Limb (tissue), 2 donors: ENCODE measurements around the gene SLC7A7.
A peak's percentile ranks its signal among the peaks of the same experiment; 100 is the strongest.
"Not testable (repeated sequence)": the region's sequence is repeated elsewhere in the genome, so short reads cannot be mapped to it uniquely, and the experiment has no call there.

Experiments used
- DNase-seq, 2 donors: peaks; one replicate each; pipeline ENCODE4 v3.0.0-alpha.2; 2016; ENCODE audit errors: extremely low spot score in 2 of 2

Gene SLC7A7

DNA sequence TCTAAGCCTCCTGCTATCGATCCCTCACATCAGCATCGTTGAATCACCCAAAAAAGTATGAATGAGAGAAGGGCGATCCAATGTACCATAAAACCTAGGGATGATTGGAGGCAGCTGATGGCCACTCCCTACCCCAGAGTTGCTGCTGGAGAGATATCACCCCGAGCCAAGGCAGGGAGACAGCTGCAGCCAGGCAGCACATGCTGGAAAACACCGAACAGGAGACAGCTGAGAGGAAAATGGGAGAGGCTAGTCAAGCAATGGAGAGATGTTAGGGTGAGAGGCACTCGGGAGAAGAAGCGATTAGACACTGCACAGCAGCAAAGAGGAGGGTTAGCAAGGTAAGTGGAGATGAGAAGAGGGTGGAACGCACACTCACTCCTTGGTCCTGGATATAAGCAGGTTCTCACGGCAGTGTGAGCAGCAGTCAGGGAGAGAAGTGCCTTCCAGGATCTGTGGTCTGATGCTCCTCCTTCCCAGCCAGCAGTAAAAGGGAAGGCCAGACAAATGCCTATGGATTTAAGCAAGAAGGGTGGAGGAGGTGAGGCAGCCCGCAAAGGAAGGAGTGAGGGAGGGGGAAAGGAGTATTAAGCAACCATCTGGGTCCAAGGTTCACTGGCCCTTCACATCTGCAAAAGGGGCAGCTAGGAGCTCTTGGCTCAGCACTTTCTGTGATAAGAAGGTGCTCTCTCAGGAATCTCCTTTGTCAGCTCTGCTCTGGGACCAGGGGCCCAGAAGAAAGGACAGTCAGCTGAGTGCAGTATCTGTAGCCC is at the start of gene SLC7A7:
Gene SLC7A7 (minus strand): TSS at position 495 of the 773 bp plus-strand sequence. CDS start 2,037 bp downstream, outside the sequence.
- DNase-seq = peak in 1 of 2 donors; percentile 39

DNA sequence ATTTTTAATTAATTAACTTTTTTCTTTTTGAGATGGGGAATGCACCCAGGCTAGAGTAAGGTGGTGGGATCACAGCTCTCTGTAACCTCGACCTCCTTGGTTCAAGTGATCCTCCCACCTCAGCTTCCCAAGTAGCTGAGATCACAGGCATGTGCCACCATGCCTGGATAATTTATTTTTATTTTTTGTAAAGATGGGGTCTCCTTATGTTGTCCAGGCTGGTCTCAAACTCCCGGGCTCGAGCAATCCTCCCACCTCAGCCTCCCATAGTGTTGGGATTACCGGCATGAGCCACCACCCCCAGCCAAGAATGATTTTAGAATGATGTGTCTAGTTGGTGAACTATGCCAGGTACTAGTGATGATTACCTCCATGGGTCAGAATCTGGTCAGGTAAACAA is 49.7 kb upstream of the SLC7A7 start:
- no peak for DNase-seq

DNA sequence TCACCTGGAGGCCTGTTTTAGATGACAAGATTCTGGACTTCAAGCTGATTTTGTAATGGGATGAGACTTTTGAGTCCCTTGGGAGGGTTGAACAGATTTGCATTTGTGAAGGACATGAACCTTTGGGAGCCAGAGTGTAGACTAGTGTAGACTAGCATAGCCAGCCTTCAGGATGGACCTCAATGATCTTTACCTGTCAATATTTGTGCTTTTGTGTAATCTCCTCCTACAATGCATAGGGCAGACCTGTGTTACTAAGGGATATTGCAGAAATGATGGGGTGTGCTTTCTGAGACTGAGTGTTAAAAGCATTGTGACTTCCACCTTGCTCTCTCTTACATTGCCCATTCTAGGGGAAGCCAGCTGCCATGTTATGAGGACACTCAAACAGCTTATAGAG is 46.4 kb upstream of the SLC7A7 start:
- no peak for DNase-seq

DNA sequence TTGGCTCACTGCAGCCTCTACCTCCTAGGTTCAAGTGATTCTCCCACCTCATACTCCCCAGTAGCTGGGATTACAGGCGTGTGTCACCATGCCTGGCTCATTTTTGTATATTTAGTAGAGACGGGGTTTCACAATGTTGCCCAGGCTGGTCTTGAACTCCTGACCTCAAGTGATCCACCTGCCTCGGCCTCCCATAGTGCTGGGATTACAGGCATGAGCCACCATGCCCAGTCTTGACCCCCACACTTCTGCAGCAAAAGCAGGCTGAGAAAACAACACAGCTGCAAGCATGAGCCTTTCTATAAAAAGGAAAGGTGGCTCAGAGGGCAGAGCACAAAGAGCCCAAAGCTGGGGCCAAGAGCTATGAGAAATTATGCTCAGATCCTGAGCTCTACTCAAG is 45.1 kb upstream of the SLC7A7 start:
- not testable (repeated sequence) for DNase-seq

DNA sequence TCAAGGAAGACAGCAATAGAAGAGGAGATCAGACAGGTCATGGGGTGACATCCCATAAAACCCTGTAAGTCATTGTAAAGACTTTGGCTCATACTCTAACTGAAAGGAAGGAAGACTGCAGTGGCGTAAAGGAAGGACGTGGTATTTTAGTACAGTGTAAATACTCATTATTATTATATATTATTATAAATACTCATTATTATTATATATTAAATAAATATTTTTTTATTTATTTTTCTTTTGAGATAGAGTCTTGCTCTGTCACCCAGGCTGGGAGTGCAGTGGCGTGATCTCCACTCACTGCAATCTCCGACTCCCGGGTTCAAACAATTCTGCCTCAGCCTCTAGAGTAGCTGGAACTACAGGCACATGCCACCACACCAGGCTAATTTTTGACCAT is 41.2 kb upstream of the SLC7A7 start:
- no peak for DNase-seq

DNA sequence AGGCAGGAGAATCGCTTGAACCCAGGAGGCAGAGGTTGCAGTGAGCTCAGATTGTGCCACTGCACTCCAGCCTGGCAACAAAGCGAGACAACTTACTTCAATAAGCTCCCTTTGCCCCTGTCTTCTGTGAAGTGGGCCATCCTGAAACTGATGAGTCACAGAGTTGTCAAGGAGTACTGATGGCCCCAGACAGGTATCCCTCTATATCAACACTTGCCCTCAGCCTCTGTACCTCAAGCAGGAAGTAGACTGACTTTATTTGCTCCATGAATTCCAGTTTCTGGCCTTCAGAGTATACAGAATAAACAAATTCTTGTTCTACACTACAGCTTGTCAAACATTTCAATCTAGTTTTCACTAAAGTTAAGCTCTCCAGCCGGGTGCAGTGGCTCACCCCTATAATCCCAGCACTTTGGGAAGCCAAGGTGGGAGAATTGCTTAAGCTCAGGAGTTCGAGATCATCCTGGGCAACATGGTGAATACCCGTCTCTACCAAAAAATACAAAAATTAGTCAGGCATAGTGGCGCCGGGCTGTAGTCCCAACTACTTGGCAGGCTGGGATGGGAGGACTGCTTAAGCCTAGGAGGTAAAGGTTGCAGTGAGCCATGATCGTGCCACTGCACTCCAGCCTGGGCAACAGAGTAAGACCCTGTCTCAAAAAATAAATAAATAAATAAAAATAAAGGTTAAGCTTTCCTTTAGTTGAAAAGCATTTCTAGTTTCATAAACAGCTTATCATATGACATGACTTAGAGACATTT is 39.9 kb upstream of the SLC7A7 start:
- no peak for DNase-seq

DNA sequence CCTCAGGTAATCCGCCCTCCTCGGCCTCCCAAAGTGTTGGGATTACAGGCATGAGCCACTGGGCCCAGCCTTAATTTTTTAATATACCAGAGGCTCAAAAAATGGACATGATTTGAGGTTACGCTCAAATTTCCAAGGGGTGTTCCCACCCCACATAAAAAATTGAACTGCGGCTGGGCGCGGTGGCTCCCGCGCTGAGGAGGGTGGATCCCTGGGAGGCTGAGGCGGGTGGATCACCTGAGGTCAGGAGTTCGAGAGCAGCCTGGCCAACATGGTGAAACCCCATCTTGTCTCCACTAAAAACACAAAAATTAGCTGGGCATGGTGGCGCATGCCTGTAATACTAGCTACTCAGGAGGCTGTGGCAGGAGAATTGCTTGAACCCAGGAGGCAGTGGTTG is 39.1 kb upstream of the SLC7A7 start:
- not testable (repeated sequence) for DNase-seq

DNA sequence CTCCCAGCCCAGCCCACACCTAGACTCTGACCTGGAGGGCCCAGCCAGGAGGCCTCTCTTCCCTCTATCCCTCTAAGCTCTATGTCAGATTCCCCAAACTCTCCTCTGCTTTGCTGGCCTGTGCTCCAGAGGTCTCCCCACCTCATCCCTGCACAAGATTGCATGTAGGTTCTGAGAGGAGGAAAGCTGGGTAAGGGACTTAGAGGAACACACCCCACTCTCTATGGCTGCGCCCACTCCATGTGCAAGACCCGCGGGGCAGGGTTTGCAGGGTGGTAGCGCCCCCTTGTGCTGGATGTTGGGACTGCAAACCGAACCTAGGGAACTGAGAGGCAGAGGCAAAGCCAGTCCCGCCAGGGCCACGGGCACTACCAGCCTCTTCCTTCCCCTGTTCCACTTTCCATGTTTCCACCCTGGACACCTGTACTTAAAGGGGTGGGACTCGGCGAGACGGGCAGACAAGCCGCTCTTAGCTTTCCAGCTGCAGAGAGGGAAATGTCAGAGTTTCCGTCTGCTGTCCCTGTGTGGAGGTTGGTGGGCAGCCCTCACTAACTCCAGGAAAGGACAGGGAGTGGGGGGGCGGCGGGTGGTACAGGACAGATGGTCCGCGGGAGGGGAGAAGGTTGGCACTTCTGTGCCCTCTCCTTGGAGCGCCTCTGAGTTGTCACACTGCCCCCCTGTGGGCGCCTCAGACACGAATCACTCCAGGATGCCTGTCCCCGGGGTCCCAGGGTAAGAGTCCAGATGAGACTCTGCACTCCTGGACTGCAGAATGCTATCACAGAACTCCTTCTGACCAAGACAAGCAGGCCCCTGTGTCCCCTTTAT is 37.9 kb upstream of the SLC7A7 start:
- DNase-seq = peak; percentile 88 to 96

DNA sequence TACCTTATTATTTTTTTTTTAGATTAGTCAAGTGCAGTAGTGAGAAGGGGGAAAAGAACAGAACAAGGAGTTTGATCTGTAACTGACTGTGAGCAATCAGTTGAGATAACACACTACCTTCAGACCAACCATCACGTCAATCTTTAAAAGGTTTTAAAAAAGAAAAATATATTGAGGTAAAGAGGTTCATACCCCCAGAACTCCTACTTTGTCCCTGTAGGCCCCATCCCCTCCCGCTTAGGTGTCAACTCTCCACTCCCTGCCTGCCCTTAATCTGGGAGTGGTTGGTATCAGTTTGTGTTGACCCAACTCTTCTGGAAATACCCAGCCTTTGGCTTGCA is 37.3 kb upstream of the SLC7A7 start:
- DNase-seq = no peak

DNA sequence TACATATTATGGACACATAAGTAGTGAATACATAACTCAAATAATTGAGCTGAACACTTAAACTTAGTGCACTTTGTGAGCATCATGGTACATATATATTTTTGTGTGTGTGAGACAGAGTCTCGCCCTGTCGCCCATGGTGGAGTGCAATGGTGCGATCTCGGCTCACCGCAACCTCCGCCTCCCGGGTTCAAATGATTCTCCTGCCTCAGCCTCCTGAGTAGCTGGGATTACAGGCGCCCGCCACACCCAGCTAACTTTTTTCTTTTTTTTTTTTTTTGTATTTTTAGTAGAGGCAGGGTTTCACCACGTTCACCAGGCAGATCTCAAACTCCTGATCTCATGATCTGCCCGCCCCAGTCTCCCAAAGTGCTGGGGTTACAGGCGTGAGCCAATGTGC is 36.9 kb upstream of the SLC7A7 start:
- not testable (repeated sequence) for DNase-seq

DNA sequence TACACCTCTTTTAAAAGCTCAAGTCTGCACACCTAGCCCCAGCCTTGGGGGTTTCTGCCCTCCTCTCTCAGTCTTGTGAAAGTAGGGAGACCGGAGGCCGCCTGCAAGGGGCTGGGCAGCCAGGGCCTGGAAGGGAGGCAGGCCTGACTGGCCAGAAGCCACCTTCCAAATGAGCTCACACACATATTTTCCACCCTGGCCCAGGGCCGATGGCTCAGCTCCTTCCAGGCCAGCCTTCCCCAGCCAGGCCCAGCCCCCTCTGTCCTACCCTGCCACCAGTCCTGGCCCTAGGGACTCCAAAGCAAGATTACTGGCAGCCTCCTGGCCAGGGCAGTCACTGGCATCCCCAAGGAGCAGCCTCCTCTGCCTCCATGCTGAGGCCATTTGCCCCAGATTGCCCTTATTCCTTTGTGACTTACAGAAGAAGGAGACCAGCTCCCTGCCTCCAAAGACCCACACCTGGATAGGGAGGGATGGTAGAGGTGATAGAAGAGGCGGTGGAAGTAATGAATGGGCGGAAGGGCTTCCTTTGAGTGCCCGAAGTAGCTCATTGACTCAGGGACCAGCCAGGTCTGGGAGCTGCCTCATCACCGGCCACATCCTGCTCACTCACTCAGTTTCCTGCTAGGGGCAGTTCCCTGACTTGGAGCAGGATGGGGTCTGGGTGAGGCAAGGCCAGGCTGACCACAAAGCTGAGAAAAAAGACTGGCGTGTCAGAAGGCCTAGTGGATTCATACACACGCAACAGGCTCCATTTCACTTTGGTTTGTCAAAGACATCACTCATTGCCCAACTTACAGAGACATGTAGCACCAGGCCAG is 35.9 kb upstream of the SLC7A7 start:
- DNase-seq = peak; percentile 74 to 83

DNA sequence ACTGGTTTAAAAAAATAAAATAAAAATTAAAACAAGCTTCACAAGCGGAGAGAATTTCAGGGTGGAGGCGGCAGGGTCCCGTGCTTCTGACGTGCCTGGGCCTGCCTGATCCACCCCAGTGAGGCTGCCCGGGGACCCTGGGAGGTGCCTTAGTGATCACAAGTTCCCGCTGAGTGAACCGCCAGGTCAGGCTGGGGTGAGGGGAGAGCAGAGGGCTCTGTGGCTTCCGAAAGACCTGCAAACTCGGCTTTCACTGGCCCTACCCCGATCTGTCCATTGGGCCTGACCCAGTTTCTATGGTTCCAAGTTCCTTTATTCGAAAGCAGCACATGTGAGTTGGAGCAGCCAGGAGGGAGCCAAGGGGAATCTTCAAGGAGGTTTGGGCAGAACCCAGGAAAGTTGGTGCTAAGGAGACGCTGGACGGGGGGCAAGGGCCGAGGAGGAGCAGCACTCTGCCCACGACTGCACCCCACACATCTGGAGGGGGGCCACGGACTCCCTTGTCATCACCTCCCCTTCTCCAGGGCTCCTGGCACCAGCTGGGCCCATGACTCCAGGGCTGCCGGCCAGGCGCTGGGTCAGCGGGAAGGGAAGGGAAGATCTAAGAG is 34.1 kb upstream of the SLC7A7 start:
- DNase-seq = peak in 1 of 2 donors; percentile 70

DNA sequence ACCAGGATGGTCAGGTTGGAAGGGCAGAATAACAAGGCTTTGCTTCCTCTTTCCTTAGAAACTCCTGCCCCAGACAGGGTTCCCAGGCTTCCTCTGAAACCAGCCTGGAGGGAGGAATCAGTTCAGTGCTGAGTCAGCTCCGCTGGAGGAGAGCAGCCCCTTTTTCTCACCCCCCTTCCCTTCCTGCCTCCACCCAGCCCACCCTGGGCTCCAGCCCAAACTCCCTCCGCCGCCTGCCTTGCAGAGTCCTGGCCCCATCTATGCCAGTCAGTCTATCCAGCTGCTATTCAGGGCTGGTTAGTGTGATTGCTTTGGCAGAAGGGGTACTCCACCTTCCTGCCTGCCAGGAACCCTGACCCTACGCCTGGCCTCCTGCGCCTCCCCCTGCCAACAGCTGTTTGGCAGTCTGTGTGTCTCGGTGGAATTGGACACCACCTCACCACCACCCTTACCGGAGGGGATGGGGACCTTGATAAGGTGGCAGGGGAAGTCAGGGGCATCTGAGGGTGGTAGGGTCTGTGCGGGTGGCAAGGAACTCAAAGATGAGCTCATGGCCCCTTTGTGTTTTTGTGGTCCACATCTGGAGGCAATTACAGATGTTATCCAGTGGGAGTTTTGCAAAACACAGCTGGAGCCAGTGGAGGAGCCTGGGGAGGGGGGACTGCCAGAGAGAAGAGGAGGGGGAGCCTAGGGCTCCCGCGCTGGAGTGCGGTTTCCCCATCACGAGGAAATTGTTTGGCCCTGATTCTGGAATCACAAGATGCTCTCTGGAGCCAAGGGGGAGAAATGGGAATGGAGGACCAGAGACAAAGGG is 33.3 kb upstream of the SLC7A7 start:
- DNase-seq = peak; percentile 88 to 91

DNA sequence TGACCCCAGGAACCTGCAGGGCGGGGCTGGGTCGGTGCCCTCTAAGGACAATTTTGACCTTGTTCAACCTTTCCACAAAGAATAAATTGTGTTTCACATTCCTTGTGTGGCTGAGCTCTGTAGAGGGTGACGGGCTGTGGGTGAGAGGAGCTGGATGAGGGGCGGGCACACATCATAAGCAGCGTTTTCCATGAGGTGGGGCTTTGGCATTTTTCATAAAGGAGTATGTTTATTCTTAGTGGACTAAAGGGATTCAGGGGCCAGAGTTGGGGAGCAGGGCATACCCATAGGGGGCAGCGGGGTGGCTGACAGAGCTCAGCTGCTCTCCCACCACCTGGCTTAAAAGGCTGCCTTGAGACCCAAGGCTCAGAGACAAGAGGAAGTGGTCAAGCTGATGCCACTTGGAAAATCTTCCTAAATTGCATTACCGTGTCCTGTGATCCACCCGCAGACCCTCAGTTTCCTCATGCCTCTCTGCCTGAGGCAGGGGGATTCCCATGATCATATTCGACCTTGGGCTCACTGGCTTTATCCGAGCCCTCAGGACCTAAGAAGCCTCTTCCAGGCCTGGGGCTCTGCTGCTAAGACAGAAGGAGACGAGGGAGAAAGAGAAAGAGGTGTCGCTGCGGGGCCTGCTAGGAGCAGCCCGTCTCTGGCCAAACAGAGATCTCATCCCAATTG is 32.6 kb upstream of the SLC7A7 start:
- peak; percentile 19 to 50 for DNase-seq

DNA sequence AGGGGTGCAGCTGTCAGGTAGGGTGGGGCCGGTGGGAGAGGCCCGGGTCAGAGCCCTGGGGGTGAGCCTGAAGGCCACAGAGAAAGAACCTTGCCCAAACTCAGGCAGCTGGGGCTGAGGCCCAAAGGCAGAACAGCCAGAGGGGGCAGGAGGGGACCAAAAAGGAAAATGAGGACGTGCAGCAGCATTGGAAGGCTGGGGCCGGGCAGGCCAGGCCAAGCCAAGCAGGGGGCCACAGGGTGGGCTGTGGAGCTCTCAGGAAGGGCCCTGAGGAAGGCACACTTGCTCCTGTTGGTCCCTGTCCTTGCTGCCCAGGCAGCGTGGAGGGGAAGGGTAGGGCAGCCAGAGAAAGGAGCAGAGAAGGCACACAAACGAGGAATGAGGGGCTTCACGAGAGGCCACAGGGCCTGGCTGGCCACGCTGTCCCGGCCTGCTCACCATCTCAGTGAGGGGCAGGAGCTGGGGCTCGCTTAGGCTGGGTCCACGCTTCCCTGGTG is 31.6 kb upstream of the SLC7A7 start:
- no peak for DNase-seq

DNA sequence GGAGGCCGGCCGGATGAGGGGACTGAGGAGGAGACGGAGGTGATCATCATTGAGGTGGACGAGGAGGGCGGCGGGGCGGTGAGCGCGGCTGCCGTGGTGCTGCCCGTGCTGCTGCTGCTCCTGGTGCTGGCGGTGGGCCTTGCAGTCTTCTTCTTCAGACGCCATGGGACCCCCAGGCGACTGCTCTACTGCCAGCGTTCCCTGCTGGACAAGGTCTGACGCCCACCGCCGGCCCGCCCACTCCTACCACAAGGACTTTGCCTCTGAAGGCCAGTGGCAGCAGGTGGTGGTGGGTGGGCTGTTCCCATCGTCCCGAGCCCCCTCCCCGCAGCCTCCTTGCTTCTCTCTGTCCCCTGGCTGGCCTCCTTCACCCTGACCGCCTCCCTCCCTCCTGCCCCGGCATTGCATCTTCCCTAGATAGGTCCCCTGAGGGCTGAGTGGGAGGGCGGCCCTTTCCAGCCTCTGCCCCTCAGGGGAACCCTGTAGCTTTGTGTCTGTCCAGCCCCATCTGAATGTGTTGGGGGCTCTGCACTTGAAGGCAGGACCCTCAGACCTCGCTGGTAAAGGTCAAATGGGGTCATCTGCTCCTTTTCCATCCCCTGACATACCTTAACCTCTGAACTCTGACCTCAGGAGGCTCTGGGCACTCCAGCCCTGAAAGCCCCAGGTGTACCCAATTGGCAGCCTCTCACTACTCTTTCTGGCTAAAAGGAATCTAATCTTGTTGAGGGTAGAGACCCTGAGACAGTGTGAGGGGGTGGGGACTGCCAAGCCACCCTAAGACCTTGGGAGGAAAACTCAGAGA is 30.8 kb upstream of the SLC7A7 start:
- DNase-seq = no peak

DNA sequence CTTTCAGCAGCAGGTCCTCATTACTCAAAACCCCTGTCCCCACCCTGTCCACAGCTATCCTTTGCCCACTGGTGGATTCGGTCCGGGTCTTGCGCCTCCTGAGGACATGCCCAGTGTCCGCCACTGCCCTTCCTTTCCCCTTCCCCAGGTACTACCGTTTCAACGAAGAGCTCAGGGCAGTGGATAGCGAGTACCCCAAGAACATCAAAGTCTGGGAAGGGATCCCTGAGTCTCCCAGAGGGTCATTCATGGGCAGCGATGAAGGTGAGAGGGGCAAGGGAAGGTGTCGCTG is 29.8 kb upstream of the SLC7A7 start:
- DNase-seq = no peak
